GF-D8 (cell line): ENCODE results near the gene TYMP.

Experiments used
- DNase-seq: peaks from one replicate; lab custom pipeline; 2025; lab: John Stamatoyannopoulos, UW

TYMP gene

GRCh38 chr22:50529897-50530579 lies at the start of gene TYMP:
Gene TYMP (minus strand): TSS chr22:50530012. CDS start chr22:50529709, 303 bp downstream.
- DNase-seq: no peak

- DNase-seq: no peak
These were observed 49.0 kb upstream of the TYMP start for GRCh38 chr22:50578776-50579310.

- DNase-seq: no peak
These were observed 48.4 kb upstream of the TYMP start, which contains the start of gene CPT1B for GRCh38 chr22:50577987-50578775. Gene CPT1B (minus strand): TSS chr22:50578427. CDS start chr22:50577915, 512 bp downstream.

- no peak for DNase-seq
These were observed 47.8 kb upstream of the TYMP start for GRCh38 chr22:50577697-50577986.

- DNase-seq: no peak
These were observed 47.2 kb upstream of the TYMP start for GRCh38 chr22:50576806-50577696.

- DNase-seq: no peak
These were observed 46.3 kb upstream of the TYMP start for GRCh38 chr22:50576070-50576469.

- DNase-seq: no peak
These were observed 45.7 kb upstream of the TYMP start for GRCh38 chr22:50575426-50575941.

- DNase-seq: no peak
These were observed 44.6 kb upstream of the TYMP start for GRCh38 chr22:50574383-50574755.

- DNase-seq: no peak
These were observed 43.9 kb upstream of the TYMP start for GRCh38 chr22:50573491-50574382.

GRCh38 chr22:50572965-50573364 lies 43.2 kb upstream of the TYMP start:
- no peak for DNase-seq

GRCh38 chr22:50571264-50572175 lies 41.7 kb upstream of the TYMP start:
- DNase-seq: no peak

GRCh38 chr22:50570861-50571260 lies 41.0 kb upstream of the TYMP start:
- no peak for DNase-seq

GRCh38 chr22:50569896-50570535 lies 40.2 kb upstream of the TYMP start:
- no peak for DNase-seq

GRCh38 chr22:50569041-50569459 lies 39.2 kb upstream of the TYMP start:
- no peak for DNase-seq

- no peak for DNase-seq
These were observed 38.8 kb upstream of the TYMP start for GRCh38 chr22:50568626-50569025.

GRCh38 chr22:50567721-50568252 lies 38.0 kb upstream of the TYMP start:
- DNase-seq: no peak

GRCh38 chr22:50564289-50564688 lies 34.5 kb upstream of the TYMP start:
- DNase-seq: no peak

- no peak for DNase-seq
These were observed 33.8 kb upstream of the TYMP start for GRCh38 chr22:50563413-50564160.
